GM23338 (cell line): ENCODE measurements around the gene RFX2. TPM values are rescaled to one million over a fixed set of nuclear protein-coding genes. Genes with fewer than 3 reads are reported as not detected.

ENCODE experiments used
- ATAC-seq: fragments of 200-7000 bp; cut with Tn5 transposase; 3 replicates; pipeline ENCODE4 v1.9.1; 2020
- DNase-seq: peaks from one replicate; pipeline ENCODE4 v3.0.0-alpha.2; 2015; ENCODE audit warnings: low spot score
- H2AFZ ChIP-seq: fragments of 200-600 bp; sonication (generic); 2 replicates; pipeline ENCODE4 v1.8.0; 2016; ENCODE audit warnings: antibody characterized with exemption, mild to moderate bottlenecking, moderate library complexity
- H3F3A ChIP-seq: fragments of 200-600 bp; sonication (generic); replicated peaks from 2 replicates; pipeline ENCODE4 v1.8.0; 2017; ENCODE audit warnings: antibody characterized with exemption, mixed run types, low read depth
- H3K27ac ChIP-seq: fragments of 200-600 bp; sonication (generic); 2 replicates; pipeline ENCODE4 v1.6.1; 2016; ENCODE audit warnings: low read depth
- H3K27me3 ChIP-seq: fragments of 200-600 bp; sonication (generic); 2 replicates; pipeline ENCODE4 v1.8.0; 2016; ENCODE audit warnings: mild to moderate bottlenecking, mixed run types, moderate library complexity; ENCODE audit not compliant: insufficient read depth
- H3K36me3 ChIP-seq: fragments of 200-600 bp; sonication (generic); 2 replicates; pipeline ENCODE4 v1.8.0; 2016; ENCODE audit warnings: mild to moderate bottlenecking; ENCODE audit not compliant: insufficient read depth
- H3K4me1 ChIP-seq: fragments of 200-600 bp; sonication (generic); 2 replicates; pipeline ENCODE4 v1.8.0; 2016; ENCODE audit warnings: mild to moderate bottlenecking, moderate library complexity; ENCODE audit not compliant: insufficient read depth
- H3K4me2 ChIP-seq: fragments of 200-600 bp; sonication (generic); 2 replicates; pipeline ENCODE4 v1.7.1; 2017; ENCODE audit warnings: mixed run types
- H3K4me3 ChIP-seq: fragments of 200-600 bp; sonication (generic); 2 replicates; pipeline ENCODE4 v1.6.1; 2016; ENCODE audit warnings: mixed run types
- H3K79me2 ChIP-seq: fragments of 200-600 bp; sonication (generic); replicated peaks from 2 replicates; pipeline ENCODE4 v1.8.0; 2017; ENCODE audit warnings: mild to moderate bottlenecking; ENCODE audit not compliant: insufficient read depth
- H3K9me2 ChIP-seq: fragments of 200-600 bp; sonication (generic); 2 replicates; pipeline ENCODE4 v1.8.0; 2017; ENCODE audit not compliant: insufficient read depth
- H4K20me1 ChIP-seq: fragments of 200-600 bp; sonication (generic); replicated peaks from 2 replicates; pipeline ENCODE4 v1.8.0; 2017; ENCODE audit warnings: mild to moderate bottlenecking; ENCODE audit not compliant: insufficient read depth
- H3K27ac Mint-ChIP-seq: 2 replicates; pipeline ENCODE4 v1.8.0; 2020; ENCODE audit warnings: inconsistent platforms, mild to moderate bottlenecking, moderate library complexity, mixed read lengths
- H3K27me3 Mint-ChIP-seq: 3 replicates; pipeline ENCODE4 v1.8.0; 2022; ENCODE audit warnings: low read depth, mild to moderate bottlenecking, moderate library complexity, mixed read lengths, inconsistent platforms; ENCODE audit not compliant: insufficient read depth, poor library complexity
- H3K36me3 Mint-ChIP-seq: 3 replicates; pipeline ENCODE4 v1.8.0; 2021; ENCODE audit warnings: low read depth, mild to moderate bottlenecking, inconsistent platforms, moderate library complexity, mixed read lengths
- H3K4me1 Mint-ChIP-seq: 3 replicates; pipeline ENCODE4 v1.8.0; 2020; ENCODE audit warnings: mild to moderate bottlenecking, inconsistent platforms, mixed read lengths
- H3K4me3 Mint-ChIP-seq: 3 replicates; pipeline ENCODE4 v1.8.0; 2021; ENCODE audit warnings: moderate library complexity, mild to moderate bottlenecking, inconsistent platforms, mixed read lengths
- H3K9me3 Mint-ChIP-seq: 3 replicates; pipeline ENCODE4 v1.8.0; 2020; ENCODE audit warnings: moderate library complexity, mild to moderate bottlenecking, inconsistent platforms, mixed read lengths
- CREB1 ChIP-seq: fragments of 250-450 bp; sonication (Bioruptor Pico); IDR thresholded peaks from 2 replicates; pipeline ENCODE4 v1.5.0; 2020; ENCODE audit warnings: low read depth, mild to moderate bottlenecking, moderate library complexity
- CTCF ChIP-seq, 2 experiments: fragments of 200-600 bp in 1 of 2; sonication (generic) in 1 of 2; conservative IDR thresholded peaks; 2 replicates each; pipeline versions ENCODE4 v1.5.1 to v1.6.1; 2016 to 2017; ENCODE audit warnings: antibody characterized with exemption in 2 of 2, low read depth in 2 of 2, mild to moderate bottlenecking in 2 of 2, moderate library complexity in 1 of 2
- EZH2phosphoT487 ChIP-seq: fragments of 200-600 bp; sonication (generic); IDR thresholded peaks from one replicate; pipeline ENCODE4 v1.8.1; 2018; ENCODE audit warnings: antibody characterized with exemption; ENCODE audit not compliant: unreplicated experiment
- JUNB ChIP-seq: IDR thresholded peaks from one replicate; pipeline ENCODE4 v1.6.1; 2016; ENCODE audit warnings: antibody characterized with exemption; ENCODE audit not compliant: unreplicated experiment
- NANOG ChIP-seq: IDR thresholded peaks from 2 replicates; pipeline ENCODE4 v1.6.1; 2016; ENCODE audit warnings: antibody characterized with exemption, borderline replicate concordance
- polyA plus RNA-seq: library from polyadenylated mRNA; unstranded; fragments of >200 nt; fragmentation: Nextera tagmentation; extraction: Ambion mirVana; gene quantifications from 2 replicates; pipeline ENCODE4 v1.2.1, GENCODE V29; 2016
- total RNA-seq: library from RNA; depleted of rRNA; stranded (reverse); fragments of >200 nt; shearing (Covaris generic); gene quantifications from 2 replicates; pipeline ENCODE4 v1.2.3, GENCODE V29; 2014
- TF ChIP-seq, protein P1 (sequence below): fragments of 250-450 bp; sonication (Bioruptor Pico); IDR thresholded peaks from 2 replicates; pipeline ENCODE4 v1.5.0; 2020; ENCODE audit warnings: mild to moderate bottlenecking, moderate library complexity

Gene RFX2
- total and polyA plus RNA-seq, 2 experiments from 2014 or later, result 4.6 to 13.0 TPM

- TF ChIP-seq, protein P1, sequence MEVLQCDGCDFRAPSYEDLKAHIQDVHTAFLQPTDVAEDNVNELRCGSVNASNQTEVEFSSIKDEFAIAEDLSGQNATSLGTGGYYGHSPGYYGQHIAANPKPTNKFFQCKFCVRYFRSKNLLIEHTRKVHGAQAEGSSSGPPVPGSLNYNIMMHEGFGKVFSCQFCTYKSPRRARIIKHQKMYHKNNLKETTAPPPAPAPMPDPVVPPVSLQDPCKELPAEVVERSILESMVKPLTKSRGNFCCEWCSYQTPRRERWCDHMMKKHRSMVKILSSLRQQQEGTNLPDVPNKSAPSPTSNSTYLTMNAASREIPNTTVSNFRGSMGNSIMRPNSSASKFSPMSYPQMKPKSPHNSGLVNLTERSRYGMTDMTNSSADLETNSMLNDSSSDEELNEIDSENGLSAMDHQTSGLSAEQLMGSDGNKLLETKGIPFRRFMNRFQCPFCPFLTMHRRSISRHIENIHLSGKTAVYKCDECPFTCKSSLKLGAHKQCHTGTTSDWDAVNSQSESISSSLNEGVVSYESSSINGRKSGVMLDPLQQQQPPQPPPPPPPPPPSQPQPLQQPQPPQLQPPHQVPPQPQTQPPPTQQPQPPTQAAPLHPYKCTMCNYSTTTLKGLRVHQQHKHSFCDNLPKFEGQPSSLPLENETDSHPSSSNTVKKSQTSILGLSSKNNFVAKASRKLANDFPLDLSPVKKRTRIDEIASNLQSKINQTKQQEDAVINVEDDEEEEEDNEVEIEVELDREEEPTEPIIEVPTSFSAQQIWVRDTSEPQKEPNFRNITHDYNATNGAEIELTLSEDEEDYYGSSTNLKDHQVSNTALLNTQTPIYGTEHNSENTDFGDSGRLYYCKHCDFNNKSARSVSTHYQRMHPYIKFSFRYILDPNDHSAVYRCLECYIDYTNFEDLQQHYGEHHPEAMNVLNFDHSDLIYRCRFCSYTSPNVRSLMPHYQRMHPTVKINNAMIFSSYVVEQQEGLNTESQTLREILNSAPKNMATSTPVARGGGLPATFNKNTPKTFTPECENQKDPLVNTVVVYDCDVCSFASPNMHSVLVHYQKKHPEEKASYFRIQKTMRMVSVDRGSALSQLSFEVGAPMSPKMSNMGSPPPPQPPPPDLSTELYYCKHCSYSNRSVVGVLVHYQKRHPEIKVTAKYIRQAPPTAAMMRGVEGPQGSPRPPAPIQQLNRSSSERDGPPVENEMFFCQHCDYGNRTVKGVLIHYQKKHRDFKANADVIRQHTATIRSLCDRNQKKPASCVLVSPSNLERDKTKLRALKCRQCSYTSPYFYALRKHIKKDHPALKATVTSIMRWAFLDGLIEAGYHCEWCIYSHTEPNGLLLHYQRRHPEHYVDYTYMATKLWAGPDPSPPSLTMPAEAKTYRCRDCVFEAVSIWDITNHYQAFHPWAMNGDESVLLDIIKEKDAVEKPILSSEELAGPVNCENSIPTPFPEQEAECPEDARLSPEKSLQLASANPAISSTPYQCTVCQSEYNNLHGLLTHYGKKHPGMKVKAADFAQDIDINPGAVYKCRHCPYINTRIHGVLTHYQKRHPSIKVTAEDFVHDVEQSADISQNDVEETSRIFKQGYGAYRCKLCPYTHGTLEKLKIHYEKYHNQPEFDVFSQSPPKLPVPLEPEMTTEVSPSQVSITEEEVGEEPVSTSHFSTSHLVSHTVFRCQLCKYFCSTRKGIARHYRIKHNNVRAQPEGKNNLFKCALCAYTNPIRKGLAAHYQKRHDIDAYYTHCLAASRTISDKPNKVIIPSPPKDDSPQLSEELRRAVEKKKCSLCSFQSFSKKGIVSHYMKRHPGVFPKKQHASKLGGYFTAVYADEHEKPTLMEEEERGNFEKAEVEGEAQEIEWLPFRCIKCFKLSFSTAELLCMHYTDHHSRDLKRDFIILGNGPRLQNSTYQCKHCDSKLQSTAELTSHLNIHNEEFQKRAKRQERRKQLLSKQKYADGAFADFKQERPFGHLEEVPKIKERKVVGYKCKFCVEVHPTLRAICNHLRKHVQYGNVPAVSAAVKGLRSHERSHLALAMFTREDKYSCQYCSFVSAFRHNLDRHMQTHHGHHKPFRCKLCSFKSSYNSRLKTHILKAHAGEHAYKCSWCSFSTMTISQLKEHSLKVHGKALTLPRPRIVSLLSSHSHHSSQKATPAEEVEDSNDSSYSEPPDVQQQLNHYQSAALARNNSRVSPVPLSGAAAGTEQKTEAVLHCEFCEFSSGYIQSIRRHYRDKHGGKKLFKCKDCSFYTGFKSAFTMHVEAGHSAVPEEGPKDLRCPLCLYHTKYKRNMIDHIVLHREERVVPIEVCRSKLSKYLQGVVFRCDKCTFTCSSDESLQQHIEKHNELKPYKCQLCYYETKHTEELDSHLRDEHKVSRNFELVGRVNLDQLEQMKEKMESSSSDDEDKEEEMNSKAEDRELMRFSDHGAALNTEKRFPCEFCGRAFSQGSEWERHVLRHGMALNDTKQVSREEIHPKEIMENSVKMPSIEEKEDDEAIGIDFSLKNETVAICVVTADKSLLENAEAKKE, result no peak
- TF ChIP-seq CREB1, result no peak
Observed at GRCh38 chr19:6022570-6023064, 87.7 kb downstream of the RFX2 start (continued).

DNA sequence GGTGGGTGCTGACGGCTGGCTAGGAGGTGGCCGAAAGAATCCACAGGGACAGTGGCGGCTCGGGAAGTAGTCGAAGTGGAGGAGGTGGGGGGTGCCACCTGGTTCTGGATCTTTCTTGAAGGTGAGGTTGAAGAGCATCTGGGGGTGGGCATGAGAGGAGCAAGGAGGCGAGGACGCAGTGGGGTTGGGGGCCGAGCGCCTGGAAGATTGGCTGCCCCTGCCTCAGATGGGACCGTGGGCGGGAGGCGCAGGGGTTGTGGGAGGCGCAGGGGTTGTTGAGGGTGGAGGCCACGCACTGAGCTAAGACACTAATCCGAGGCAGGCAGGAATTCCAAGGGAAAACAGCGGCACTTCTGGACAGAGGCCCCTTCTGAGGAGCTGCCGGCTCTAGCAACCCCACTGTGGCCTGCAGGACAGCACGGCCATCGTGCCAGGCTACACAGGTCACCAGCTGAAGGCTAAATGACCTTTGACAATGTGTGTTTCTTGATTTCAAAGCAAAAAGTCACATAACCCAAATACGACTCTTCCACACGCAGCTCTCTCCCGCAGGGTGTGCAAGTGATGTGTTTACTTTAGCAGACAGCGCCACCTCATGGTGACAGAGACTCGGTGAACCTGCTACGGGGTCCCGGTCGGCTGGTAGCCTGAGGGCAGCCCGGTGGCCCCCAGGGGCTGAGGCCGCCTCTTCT lies 88.3 kb downstream of the RFX2 start:
- H3K27ac ChIP-seq, result no peak overlapping the region
- Mint-ChIP-seq H3K9me3 (no peaks in the 10 kb centered on the region), H3K4me1 (peaks cover 3% of the 10 kb centered on the region; the same call in 1 of the 3 replicates), H3K36me3 (no peaks in the 10 kb centered on the region), H3K27ac (no peak overlapping the region), H3K4me3 (no peak overlapping the region; the same call in 2 of the 3 replicates), H3K27me3 (peaks cover 4% of the 10 kb centered on the region)
- H3K9me2 ChIP-seq, result no peaks in the 10 kb centered on the region
- TF ChIP-seq NANOG (no peak), CTCF (conservative IDR thresholded peaks at IDR 0.05; ENCODE audit: low read depth in 2 of 2) (peak; percentile 79 to 94), JUNB (no peak), EZH2phosphoT487 (no peak)
- H3K4me3 ChIP-seq, result no peak overlapping the region
- H3K79me2 ChIP-seq, result no peaks in the 10 kb centered on the region
- H3K4me2 ChIP-seq, result no peak overlapping the region
- ATAC-seq (peak; percentile 93), DNase-seq (peak; percentile 96)
- H2AFZ ChIP-seq, result 0 out of 2 replicates have a peak overlapping the region, but pooled peaks have one; percentile 74
- no peaks in the 10 kb centered on the region for H4K20me1 ChIP-seq
- H3K27me3 ChIP-seq, result no peaks in the 10 kb centered on the region
- H3K4me1 ChIP-seq, result no peaks in the 10 kb centered on the region; the same call in 1 of the 2 replicates
- H3K36me3 ChIP-seq, result no peaks in the 10 kb centered on the region
- H3F3A ChIP-seq, result no peaks in the 10 kb centered on the region
